ENCODE measurements around the gene FOXF1. TPM values are rescaled to one million over a fixed set of nuclear protein-coding genes. Genes with fewer than 3 reads are reported as not detected.

FOXF1 gene
- total and polyA plus RNA-seq, 9 of the 15 experiments (the other 6 are each of a cell fraction or from before 2014, with no cell fraction given), result 0.04 TPM; not detected in 8

GRCh38 chr16:86508028-86508946 lies 2.0 kb upstream of the FOXF1 start (continued):
- TF ChIP-seq, protein P1, sequence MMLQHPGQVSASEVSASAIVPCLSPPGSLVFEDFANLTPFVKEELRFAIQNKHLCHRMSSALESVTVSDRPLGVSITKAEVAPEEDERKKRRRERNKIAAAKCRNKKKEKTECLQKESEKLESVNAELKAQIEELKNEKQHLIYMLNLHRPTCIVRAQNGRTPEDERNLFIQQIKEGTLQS (IDR thresholded peaks at IDR 0.05), result no peak
- TF ChIP-seq, protein P1 (CRISPR knock-in tag; conservative IDR thresholded peaks at IDR 0.05), result no peak
- TF ChIP-seq FOXA1 (IDR thresholded peaks at IDR 0.05; ENCODE audit: borderline replicate concordance) (no peak), ZNF184 (CRISPR knock-in tag; IDR thresholded peaks at IDR 0.05) (no peak), NR1H2 (CRISPR knock-in tag; IDR thresholded peaks at IDR 0.05) (no peak), FOSL1 (tag; conservative IDR thresholded peaks at IDR 0.05) (no peak)

GRCh38 chr16:86508947-86509758 lies 1.2 kb upstream of the FOXF1 start:
- H3K4me1 ChIP-seq (replicated peaks in 1 of 2; ENCODE audit: control insufficient read depth in 2 of 2, insufficient read depth in 2 of 2, low read length in 2 of 2), result peaks cover 0 to 11% of the 10 kb centered on the region in 2 experiments; a peak in 2 of 5 replicates
- 50% methylated on average over 61 of the region's 79 CpGs for WGBS (ENCODE audit: insufficient coverage, low coverage, missing lambda C conversion rate)
- DNase-seq (ENCODE audit: extremely low read depth in 1 of 4, low spot score in 3 of 4), result no peak
- H3K4me3 ChIP-seq, result no peak overlapping the region
- BruUV-seq (replicated peaks), result no TSS peak
- FAIRE-seq, result no peak
- H4K20me1 ChIP-seq (replicated peaks; ENCODE audit: control insufficient read depth, insufficient read depth, low read length), result no peaks in the 10 kb centered on the region
- intact Hi-C loops (cut with micrococcal nuclease) (no loop called here), in situ Hi-C loops (cut with MboI) (no loop called here)
- ChIA-PET CTCF (ENCODE audit: low intra/inter-chr PET ratio) (no interaction called here), POLR2A (no interaction called here)
- no peak overlapping the region for H3K27ac ChIP-seq (ENCODE audit: extremely low read depth, low read depth, low read length)
- H3K9ac ChIP-seq (ENCODE audit: insufficient read depth in 1 of 2, low read depth in 2 of 2, low read length in 2 of 2), result no peak overlapping the region
- peaks cover 31 to 58% of the 10 kb centered on the region in 2 experiments; a peak in 4 of 5 replicates for H3K27me3 ChIP-seq (ENCODE audit: control insufficient read depth in 2 of 2, insufficient read depth in 2 of 2, low read length in 2 of 2)
- H3K4me2 ChIP-seq (ENCODE audit: insufficient read depth, low read length), result no peak overlapping the region
- no peaks in the 10 kb centered on the region for H3K36me3 ChIP-seq (ENCODE audit: control insufficient read depth, insufficient read depth, low read length)
- H3K9me1 ChIP-seq (ENCODE audit: control insufficient read depth, insufficient read depth, low read length), result no peaks in the 10 kb centered on the region
- H3K9me3 ChIP-seq (replicated peaks; ENCODE audit: control insufficient read depth, insufficient read depth, low read depth, low read length), result no peaks in the 10 kb centered on the region
- ATAC-seq, result no peak
- no peaks in the 10 kb centered on the region for H3K79me2 ChIP-seq (ENCODE audit: control insufficient read depth, insufficient read depth, low read length)
- no peak overlapping the region for H2AFZ ChIP-seq (ENCODE audit: low read depth, low read length)
- no peak for TF ChIP-seq ZNF785 (CRISPR knock-in tag; IDR thresholded peaks at IDR 0.05)
- no peak for TF ChIP-seq STAT6 (CRISPR knock-in tag; IDR thresholded peaks at IDR 0.05)
- no peak for TF ChIP-seq PURB (CRISPR knock-in tag; IDR thresholded peaks at IDR 0.05; ENCODE audit: low read depth)
- no peak for TF ChIP-seq HMG20B (CRISPR knock-in tag; IDR thresholded peaks at IDR 0.05)
- TF ChIP-seq, protein P2, sequence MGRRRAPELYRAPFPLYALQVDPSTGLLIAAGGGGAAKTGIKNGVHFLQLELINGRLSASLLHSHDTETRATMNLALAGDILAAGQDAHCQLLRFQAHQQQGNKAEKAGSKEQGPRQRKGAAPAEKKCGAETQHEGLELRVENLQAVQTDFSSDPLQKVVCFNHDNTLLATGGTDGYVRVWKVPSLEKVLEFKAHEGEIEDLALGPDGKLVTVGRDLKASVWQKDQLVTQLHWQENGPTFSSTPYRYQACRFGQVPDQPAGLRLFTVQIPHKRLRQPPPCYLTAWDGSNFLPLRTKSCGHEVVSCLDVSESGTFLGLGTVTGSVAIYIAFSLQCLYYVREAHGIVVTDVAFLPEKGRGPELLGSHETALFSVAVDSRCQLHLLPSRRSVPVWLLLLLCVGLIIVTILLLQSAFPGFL (CRISPR knock-in tag; IDR thresholded peaks at IDR 0.05), result no peak
- no peak for TF ChIP-seq TBL1XR1 (IDR thresholded peaks at IDR 0.05; ENCODE audit: low read length in 2 of 2)

Data from K562 (cell line).